ENCODE measurements around the gene TMEM86A.

GRCh38 chr11:18739685-18740084 is 41.1 kb downstream of the TMEM86A start:
- TF ChIP-seq HDGF (IDR thresholded peaks at IDR 0.05; ENCODE audit: borderline replicate concordance) (no peak), BHLHE40 (IDR thresholded peaks at IDR 0.05; ENCODE audit: borderline replicate concordance) (no peak), FOXK2 (IDR thresholded peaks at IDR 0.05) (no peak)

Measured in HEK293T (cell line).